Skeletal muscle satellite cell (primary cell): ENCODE measurements around the gene IL18BP. TPM values are rescaled to one million over a fixed set of nuclear protein-coding genes. Genes with fewer than 3 reads are reported as not detected.

Source experiments
- H3K27me3 ChIP-seq: 2 replicates; pipeline ENCODE4 v1.7.0; 2013; ENCODE audit warnings: low read length; ENCODE audit not compliant: control insufficient read depth, insufficient read depth
- H3K36me3 ChIP-seq: 2 replicates; pipeline ENCODE4 v1.7.0; 2013; ENCODE audit warnings: mild to moderate bottlenecking, control low read depth, low read length; ENCODE audit not compliant: insufficient read depth
- H3K4me1 ChIP-seq: 2 replicates; pipeline ENCODE4 v1.7.0; 2013; ENCODE audit warnings: low read length; ENCODE audit not compliant: control insufficient read depth, insufficient read depth
- H3K4me2 ChIP-seq: 2 replicates; pipeline ENCODE4 v1.7.0; 2013; ENCODE audit warnings: mild to moderate bottlenecking, low read length
- H3K4me3 ChIP-seq: 2 replicates; pipeline ENCODE4 v1.7.0; 2013; ENCODE audit warnings: low read length
- H3K9ac ChIP-seq: 2 replicates; pipeline ENCODE4 v1.7.0; 2013; ENCODE audit warnings: mild to moderate bottlenecking, low read depth, low read length, moderate library complexity
- H3K9me3 ChIP-seq: replicated peaks from 2 replicates; pipeline ENCODE4 v1.7.0; 2013; ENCODE audit warnings: mild to moderate bottlenecking, control low read depth, low read length
- small RNA-seq: library from RNA; depleted of rRNA; stranded (forward); fragments of <200 nt; gene quantifications from one replicate; pipeline ENCODE3, GENCODE V24; 2012

The IL18BP gene

GRCh38 chr11:72039031-72039855 is 40.5 kb downstream of the IL18BP start:
- peaks cover 45% of the 10 kb centered on the region for H3K4me1 ChIP-seq
- H3K9me3 ChIP-seq: no peaks in the 10 kb centered on the region
- H3K4me2 ChIP-seq: peak overlapping the region; percentile 82
- H3K4me3 ChIP-seq: peak overlapping the region; percentile 72
- no peaks in the 10 kb centered on the region for H3K36me3 ChIP-seq
- H3K27me3 ChIP-seq: no peaks in the 10 kb centered on the region
- H3K9ac ChIP-seq: peak overlapping the region; percentile 91

GRCh38 chr11:72039856-72040401 is 41.2 kb downstream of the IL18BP start:
- no peaks in the 10 kb centered on the region for H3K27me3 ChIP-seq
- H3K4me1 ChIP-seq: peaks cover 45% of the 10 kb centered on the region
- H3K4me2 ChIP-seq: peak overlapping the region; percentile 82
- H3K9ac ChIP-seq: peak overlapping the region; percentile 91
- no peaks in the 10 kb centered on the region for H3K9me3 ChIP-seq
- H3K4me3 ChIP-seq: peak overlapping the region; percentile 72
- H3K36me3 ChIP-seq: no peaks in the 10 kb centered on the region

- H3K27me3 ChIP-seq: no peaks in the 10 kb centered on the region
- peak overlapping the region; percentile 82 for H3K4me2 ChIP-seq
- H3K36me3 ChIP-seq: peaks cover 2% of the 10 kb centered on the region
- peak overlapping the region; percentile 72 for H3K4me3 ChIP-seq
- peak overlapping the region; percentile 91 for H3K9ac ChIP-seq
- H3K4me1 ChIP-seq: peaks cover 45% of the 10 kb centered on the region
- H3K9me3 ChIP-seq: no peaks in the 10 kb centered on the region
Measured at GRCh38 chr11:72040491-72041363, 42.0 kb downstream of the IL18BP start.

- Histone ChIP-seq H3K27me3 (no peaks in the 10 kb centered on the region), H3K36me3 (peaks cover 5% of the 10 kb centered on the region), H3K4me1 (peaks cover 45% of the 10 kb centered on the region), H3K9ac (peak overlapping the region; percentile 91), H3K4me2 (peak overlapping the region; percentile 82), H3K9me3 (no peaks in the 10 kb centered on the region), H3K4me3 (peak overlapping the region; percentile 72)
Measured at GRCh38 chr11:72041364-72042063, 42.8 kb downstream of the IL18BP start.

GRCh38 chr11:72042064-72042745 is 43.5 kb downstream of the IL18BP start:
- no peaks in the 10 kb centered on the region for H3K9me3 ChIP-seq
- H3K4me3 ChIP-seq: peak overlapping the region; percentile 72
- peak overlapping the region; percentile 91 for H3K9ac ChIP-seq
- H3K4me1 ChIP-seq: peaks cover 45% of the 10 kb centered on the region
- H3K36me3 ChIP-seq: peaks cover 5% of the 10 kb centered on the region
- H3K4me2 ChIP-seq: peak overlapping the region; percentile 82
- no peaks in the 10 kb centered on the region for H3K27me3 ChIP-seq

- H3K36me3 ChIP-seq: peaks cover 9% of the 10 kb centered on the region
- no peak overlapping the region for H3K4me2 ChIP-seq
- H3K4me1 ChIP-seq: peaks cover 17% of the 10 kb centered on the region
- H3K4me3 ChIP-seq: no peak overlapping the region
- no peak overlapping the region for H3K9ac ChIP-seq
- H3K9me3 ChIP-seq: no peaks in the 10 kb centered on the region
- H3K27me3 ChIP-seq: no peaks in the 10 kb centered on the region
Measured at GRCh38 chr11:72045849-72046248, 47.1 kb downstream of the IL18BP start.

GRCh38 chr11:72048766-72049460 is 50.2 kb downstream of the IL18BP start:
- Histone ChIP-seq H3K36me3 (peaks cover 9% of the 10 kb centered on the region), H3K27me3 (no peaks in the 10 kb centered on the region), H3K9ac (no peak overlapping the region), H3K4me3 (no peak overlapping the region), H3K4me1 (no peaks in the 10 kb centered on the region), H3K4me2 (no peak overlapping the region), H3K9me3 (no peaks in the 10 kb centered on the region)

Small RNAs within 50 kb of the gene (small RNA-seq; reads per million reads assigned to genes)
- gene RNU6-72P: not detected
